CD8-positive, alpha-beta memory T cell (primary cell): ENCODE data around the gene ARHGEF28. TPM values are rescaled to one million over a fixed set of nuclear protein-coding genes. Genes with fewer than 3 reads are reported as not detected.
A peak's percentile ranks its signal among the peaks of the same experiment; 100 is the strongest.

Source experiments
- CTCF ChIA-PET: fragments of 350-600 bp; sonication (Branson Sonifier 250); formaldehyde crosslinking; loops from one replicate; lab custom pipeline; 2021; ENCODE audit warnings: antibody characterized with exemption; lab: Charles Lee
- POLR2A ChIA-PET: fragments of 350-600 bp; sonication (Branson Sonifier 250); formaldehyde crosslinking; loops from one replicate; lab custom pipeline; 2021; ENCODE audit warnings: antibody characterized with exemption; lab: Charles Lee
- DNase-seq, 5 donors: peaks; one replicate each; pipeline versions ENCODE4 v3.0.0 to v3.0.0-alpha.2; 2020 to 2022; ENCODE audit warnings: mixed read lengths in 1 of 5
- H3K27ac ChIP-seq: one replicate; pipeline ENCODE4 v1.7.0; 2013; ENCODE audit warnings: low read depth, mild to moderate bottlenecking, low read length, moderate library complexity
- H3K27me3 ChIP-seq: 2 replicates; pipeline ENCODE4 v1.7.0; 2013; ENCODE audit warnings: low read length, mild to moderate bottlenecking; ENCODE audit not compliant: insufficient read depth, poor library complexity, severe bottlenecking
- H3K36me3 ChIP-seq: 2 replicates; pipeline ENCODE4 v1.7.0; 2013; ENCODE audit warnings: mild to moderate bottlenecking, low read length, moderate library complexity; ENCODE audit not compliant: insufficient read depth
- H3K4me1 ChIP-seq: 2 replicates; pipeline ENCODE4 v1.7.0; 2013; ENCODE audit warnings: mild to moderate bottlenecking, low read length, moderate library complexity; ENCODE audit not compliant: insufficient read depth
- H3K4me3 ChIP-seq: 2 replicates; pipeline ENCODE4 v1.7.0; 2013; ENCODE audit warnings: mild to moderate bottlenecking, low read length
- H3K9me3 ChIP-seq: 2 replicates; pipeline ENCODE4 v1.7.0; 2013; ENCODE audit warnings: mild to moderate bottlenecking, low read length
- H3K27ac Mint-ChIP-seq, 8 donors: one replicate each; pipeline ENCODE4 v1.8.0; 2020 to 2021; ENCODE audit warnings: mixed read lengths in 8 of 8, mild to moderate bottlenecking in 6 of 8, inconsistent platforms in 3 of 8, moderate library complexity in 3 of 8
- H3K27me3 Mint-ChIP-seq, 2 donors: one replicate each; pipeline ENCODE4 v1.8.0; 2020 to 2021; ENCODE audit warnings: mixed read lengths in 2 of 2, mild to moderate bottlenecking in 1 of 2, moderate library complexity in 1 of 2
- H3K36me3 Mint-ChIP-seq, 3 donors: one replicate each; pipeline ENCODE4 v1.8.0; 2020 to 2021; ENCODE audit warnings: mixed read lengths in 3 of 3, inconsistent platforms in 1 of 3, mild to moderate bottlenecking in 1 of 3
- H3K4me1 Mint-ChIP-seq, 3 donors: one replicate each; pipeline ENCODE4 v1.8.0; 2020 to 2021; ENCODE audit warnings: mixed read lengths in 3 of 3, inconsistent platforms in 1 of 3, mild to moderate bottlenecking in 1 of 3
- H3K4me3 Mint-ChIP-seq, 7 donors: one replicate each; pipeline ENCODE4 v1.8.0; 2020 to 2021; ENCODE audit warnings: mixed read lengths in 7 of 7, mild to moderate bottlenecking in 6 of 7, moderate library complexity in 4 of 7, inconsistent platforms in 2 of 7
- H3K9me3 Mint-ChIP-seq, 5 donors: one replicate each; pipeline ENCODE4 v1.8.0; 2020 to 2022; ENCODE audit warnings: mixed read lengths in 5 of 5, mild to moderate bottlenecking in 3 of 5, moderate library complexity in 2 of 5, inconsistent platforms in 1 of 5
- polyA plus RNA-seq: library from polyadenylated mRNA; unstranded; fragments of 300-500 nt; fragmentation: Illumina TruSeq; gene quantifications from one replicate; pipeline ENCODE4 v1.2.3, GENCODE V29; 2021
- total RNA-seq, 2 experiments: library from RNA; stranded (reverse); gene quantifications; one replicate each; pipeline ENCODE4 v1.2.3, GENCODE V29; 2021

Gene ARHGEF28
- total and polyA plus RNA-seq, 3 experiments from 2014 or later = 0.24 to 0.28 (median 0.27) TPM

GRCh38 chr5:73652391-73652790, 26.4 kb downstream of the ARHGEF28 start:
- no peaks in the 10 kb centered on the region for H3K27me3 ChIP-seq
- peaks cover 6 to 9% of the 10 kb centered on the region in 2 donors for H3K27me3 Mint-ChIP-seq
- no peaks in the 10 kb centered on the region for H3K4me1 Mint-ChIP-seq
- no peaks in the 10 kb centered on the region for H3K9me3 Mint-ChIP-seq
- no peak overlapping the region for H3K27ac ChIP-seq
- DNase-seq = no peak
- H3K4me3 ChIP-seq = no peak overlapping the region
- ChIA-PET POLR2A (no interaction called here), CTCF (no interaction called here)
- H3K36me3 ChIP-seq = no peaks in the 10 kb centered on the region
- no peak overlapping the region for H3K4me3 Mint-ChIP-seq
- H3K9me3 ChIP-seq = no peaks in the 10 kb centered on the region
- H3K27ac Mint-ChIP-seq = no peak overlapping the region
- no peaks in the 10 kb centered on the region for H3K4me1 ChIP-seq
- H3K36me3 Mint-ChIP-seq = no peaks in the 10 kb centered on the region

GRCh38 chr5:73654171-73654811, 28.3 kb downstream of the ARHGEF28 start:
- Histone ChIP-seq H3K9me3 (no peaks in the 10 kb centered on the region), H3K27me3 (no peaks in the 10 kb centered on the region), H3K4me3 (no peak overlapping the region), H3K4me1 (no peaks in the 10 kb centered on the region), H3K27ac (no peak overlapping the region), H3K36me3 (no peaks in the 10 kb centered on the region)
- Mint-ChIP-seq H3K27ac (no peak overlapping the region), H3K9me3 (no peaks in the 10 kb centered on the region), H3K36me3 (no peaks in the 10 kb centered on the region), H3K4me1 (no peaks in the 10 kb centered on the region), H3K27me3 (peaks cover 0 to 5% of the 10 kb centered on the region in 2 donors), H3K4me3 (no peak overlapping the region)
- ChIA-PET CTCF (no interaction called here), POLR2A (no interaction called here)
- DNase-seq = no peak

GRCh38 chr5:73654819-73655318, 28.9 kb downstream of the ARHGEF28 start:
- H3K4me1 Mint-ChIP-seq = no peaks in the 10 kb centered on the region
- ChIA-PET POLR2A (no interaction called here), CTCF (no interaction called here)

GRCh38 chr5:73655521-73656160, 29.6 kb downstream of the ARHGEF28 start:
- Histone ChIP-seq H3K4me3 (no peak overlapping the region), H3K27me3 (no peaks in the 10 kb centered on the region), H3K4me1 (no peaks in the 10 kb centered on the region), H3K27ac (no peak overlapping the region), H3K9me3 (no peaks in the 10 kb centered on the region), H3K36me3 (no peaks in the 10 kb centered on the region)
- no peak for DNase-seq
- Mint-ChIP-seq H3K27me3 (peaks cover 0 to 5% of the 10 kb centered on the region in 2 donors), H3K4me3 (no peak overlapping the region), H3K27ac (no peak overlapping the region), H3K4me1 (no peaks in the 10 kb centered on the region), H3K9me3 (no peaks in the 10 kb centered on the region), H3K36me3 (peaks cover 0 to 3% (median 0%) of the 10 kb centered on the region in 3 donors)
- ChIA-PET CTCF (no interaction called here), POLR2A (no interaction called here)

More at GRCh38 chr5:73654819-73655318, 28.9 kb downstream of the ARHGEF28 start:
- no peaks in the 10 kb centered on the region for H3K9me3 ChIP-seq
- H3K27me3 ChIP-seq = no peaks in the 10 kb centered on the region
- H3K4me3 Mint-ChIP-seq = no peak overlapping the region
- H3K36me3 Mint-ChIP-seq = no peaks in the 10 kb centered on the region
- H3K4me1 ChIP-seq = no peaks in the 10 kb centered on the region
- H3K27ac ChIP-seq = no peak overlapping the region
- H3K27ac Mint-ChIP-seq = no peak overlapping the region
- no peaks in the 10 kb centered on the region for H3K36me3 ChIP-seq
- H3K9me3 Mint-ChIP-seq = no peaks in the 10 kb centered on the region
- H3K4me3 ChIP-seq = no peak overlapping the region
- H3K27me3 Mint-ChIP-seq = peaks cover 0 to 5% of the 10 kb centered on the region in 2 donors
- DNase-seq = no peak

GRCh38 chr5:73661753-73662152, 35.8 kb downstream of the ARHGEF28 start:
- Mint-ChIP-seq H3K4me1 (peaks cover 0 to 1% (median under 1%) of the 10 kb centered on the region in 3 donors), H3K4me3 (peak overlapping the region in 1 of 7 donors; percentile 13), H3K27me3 (peaks cover 6 to 16% of the 10 kb centered on the region in 2 donors), H3K9me3 (no peaks in the 10 kb centered on the region), H3K36me3 (peaks cover 0 to 3% (median 0%) of the 10 kb centered on the region in 3 donors), H3K27ac (no peak overlapping the region)
- Histone ChIP-seq H3K4me3 (no peak overlapping the region), H3K4me1 (no peaks in the 10 kb centered on the region), H3K27ac (no peak overlapping the region), H3K27me3 (no peaks in the 10 kb centered on the region), H3K9me3 (no peaks in the 10 kb centered on the region), H3K36me3 (no peaks in the 10 kb centered on the region)
- ChIA-PET CTCF (no interaction called here), POLR2A (no interaction called here)
- no peak for DNase-seq

GRCh38 chr5:73663161-73663859, 37.3 kb downstream of the ARHGEF28 start:
- Histone ChIP-seq H3K4me3 (no peak overlapping the region), H3K27me3 (no peaks in the 10 kb centered on the region), H3K9me3 (no peaks in the 10 kb centered on the region), H3K27ac (no peak overlapping the region), H3K36me3 (no peaks in the 10 kb centered on the region), H3K4me1 (no peaks in the 10 kb centered on the region)
- ChIA-PET CTCF (no interaction called here), POLR2A (no interaction called here)
- H3K27me3 Mint-ChIP-seq = peaks cover 6 to 16% of the 10 kb centered on the region in 2 donors
- no peak overlapping the region for H3K4me3 Mint-ChIP-seq
- no peaks in the 10 kb centered on the region for H3K9me3 Mint-ChIP-seq
- DNase-seq = no peak
- peaks cover 0 to 5% (median 2%) of the 10 kb centered on the region in 3 donors for H3K4me1 Mint-ChIP-seq
- peaks cover 0 to 3% (median 0%) of the 10 kb centered on the region in 3 donors for H3K36me3 Mint-ChIP-seq
- no peak overlapping the region for H3K27ac Mint-ChIP-seq

- no peaks in the 10 kb centered on the region for H3K4me1 ChIP-seq
- H3K9me3 Mint-ChIP-seq = no peaks in the 10 kb centered on the region
- CTCF ChIA-PET = no interaction called here
- H3K27ac ChIP-seq = no peak overlapping the region
- H3K4me3 Mint-ChIP-seq = no peak overlapping the region
- H3K36me3 ChIP-seq = no peaks in the 10 kb centered on the region
- peaks cover 6 to 16% of the 10 kb centered on the region in 2 donors for H3K27me3 Mint-ChIP-seq
- H3K36me3 Mint-ChIP-seq = peaks cover 0 to 3% (median 0%) of the 10 kb centered on the region in 3 donors
- peaks cover 0 to 5% (median 2%) of the 10 kb centered on the region in 3 donors for H3K4me1 Mint-ChIP-seq
- POLR2A ChIA-PET = no interaction called here
- H3K27me3 ChIP-seq = no peaks in the 10 kb centered on the region
- DNase-seq = no peak
- H3K27ac Mint-ChIP-seq = no peak overlapping the region
- no peaks in the 10 kb centered on the region for H3K9me3 ChIP-seq
- H3K4me3 ChIP-seq = no peak overlapping the region
These were observed 37.9 kb downstream of the ARHGEF28 start for GRCh38 chr5:73663860-73664240.

GRCh38 chr5:73664796-73665195, 38.8 kb downstream of the ARHGEF28 start:
- H3K4me1 Mint-ChIP-seq = peaks cover 0 to 5% (median 2%) of the 10 kb centered on the region in 3 donors
- H3K4me3 Mint-ChIP-seq = no peak overlapping the region
- POLR2A ChIA-PET = no interaction called here
- H3K4me1 ChIP-seq = no peaks in the 10 kb centered on the region
- H3K27ac Mint-ChIP-seq = no peak overlapping the region
- DNase-seq = no peak
- H3K27ac ChIP-seq = no peak overlapping the region
- no peaks in the 10 kb centered on the region for H3K9me3 ChIP-seq
- peaks cover 0 to 3% (median 0%) of the 10 kb centered on the region in 3 donors for H3K36me3 Mint-ChIP-seq
- no peaks in the 10 kb centered on the region for H3K27me3 ChIP-seq
- H3K9me3 Mint-ChIP-seq = no peaks in the 10 kb centered on the region
- H3K36me3 ChIP-seq = no peaks in the 10 kb centered on the region
- H3K4me3 ChIP-seq = no peak overlapping the region
- CTCF ChIA-PET = no interaction called here
- peaks cover 6 to 16% of the 10 kb centered on the region in 2 donors for H3K27me3 Mint-ChIP-seq
